ENCODE results near the gene PATJ.

DNA sequence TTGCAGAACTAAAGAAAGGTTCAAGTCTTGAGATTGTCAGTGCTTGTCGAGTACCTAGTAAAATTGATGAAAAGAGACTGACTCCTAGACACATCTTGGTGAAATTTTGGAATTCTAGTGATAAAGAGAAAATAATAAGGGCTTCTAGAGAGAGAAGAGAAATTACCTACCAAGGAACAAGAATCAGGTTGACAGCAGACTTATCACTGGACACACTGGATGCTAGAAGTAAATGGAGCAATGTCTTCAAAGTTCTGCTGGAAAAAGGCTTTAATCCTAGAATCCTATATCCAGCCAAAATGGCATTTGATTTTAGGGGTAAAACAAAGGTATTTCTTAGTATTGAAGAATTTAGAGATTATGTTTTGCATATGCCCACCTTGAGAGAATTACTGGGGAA is 468.7 kb downstream of the PATJ start:
- TF ChIP-seq, protein P1, sequence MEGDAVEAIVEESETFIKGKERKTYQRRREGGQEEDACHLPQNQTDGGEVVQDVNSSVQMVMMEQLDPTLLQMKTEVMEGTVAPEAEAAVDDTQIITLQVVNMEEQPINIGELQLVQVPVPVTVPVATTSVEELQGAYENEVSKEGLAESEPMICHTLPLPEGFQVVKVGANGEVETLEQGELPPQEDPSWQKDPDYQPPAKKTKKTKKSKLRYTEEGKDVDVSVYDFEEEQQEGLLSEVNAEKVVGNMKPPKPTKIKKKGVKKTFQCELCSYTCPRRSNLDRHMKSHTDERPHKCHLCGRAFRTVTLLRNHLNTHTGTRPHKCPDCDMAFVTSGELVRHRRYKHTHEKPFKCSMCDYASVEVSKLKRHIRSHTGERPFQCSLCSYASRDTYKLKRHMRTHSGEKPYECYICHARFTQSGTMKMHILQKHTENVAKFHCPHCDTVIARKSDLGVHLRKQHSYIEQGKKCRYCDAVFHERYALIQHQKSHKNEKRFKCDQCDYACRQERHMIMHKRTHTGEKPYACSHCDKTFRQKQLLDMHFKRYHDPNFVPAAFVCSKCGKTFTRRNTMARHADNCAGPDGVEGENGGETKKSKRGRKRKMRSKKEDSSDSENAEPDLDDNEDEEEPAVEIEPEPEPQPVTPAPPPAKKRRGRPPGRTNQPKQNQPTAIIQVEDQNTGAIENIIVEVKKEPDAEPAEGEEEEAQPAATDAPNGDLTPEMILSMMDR (IDR thresholded peaks at IDR 0.05), result no peak
- TF ChIP-seq POLR2A (IDR thresholded peaks at IDR 0.05), result no peak
